Left ventricle myocardium superior (tissue), 1 donor: ENCODE data around the gene SAMD4A. TPM values are rescaled to one million over a fixed set of nuclear protein-coding genes. Genes with fewer than 3 reads are reported as not detected.
A peak's percentile ranks its signal among the peaks of the same experiment; 100 is the strongest.

Experiments
- ATAC-seq: fragments of 200-7000 bp; cut with Tn5 transposase; one replicate; pipeline ENCODE4 v1.9.1; 2020; ENCODE audit warnings: mild to moderate bottlenecking, moderate library complexity
- DNase-seq: peaks from one replicate; pipeline ENCODE4 v3.0.0-alpha.2; 2020
- intact Hi-C: fragments of 100-400 bp; cut with micrococcal nuclease; formaldehyde crosslinking; loops from one replicate; pipeline ENCODE4 v1.11.0; 2022
- total RNA-seq: library from RNA; stranded (reverse); fragmentation: NEBNext Ultra II Directional; extraction: Animal tissue kit (Norgen Biotek cat#: 25700); gene quantifications from one replicate; pipeline ENCODE4 v1.2.1, GENCODE V29; 2021
- donor health status: DM: no; HTN: yes; CAD: no; lungs with severe emphysema.

SAMD4A gene
- total RNA-seq, 1 donor from 2014 or later: 150 TPM

DNA sequence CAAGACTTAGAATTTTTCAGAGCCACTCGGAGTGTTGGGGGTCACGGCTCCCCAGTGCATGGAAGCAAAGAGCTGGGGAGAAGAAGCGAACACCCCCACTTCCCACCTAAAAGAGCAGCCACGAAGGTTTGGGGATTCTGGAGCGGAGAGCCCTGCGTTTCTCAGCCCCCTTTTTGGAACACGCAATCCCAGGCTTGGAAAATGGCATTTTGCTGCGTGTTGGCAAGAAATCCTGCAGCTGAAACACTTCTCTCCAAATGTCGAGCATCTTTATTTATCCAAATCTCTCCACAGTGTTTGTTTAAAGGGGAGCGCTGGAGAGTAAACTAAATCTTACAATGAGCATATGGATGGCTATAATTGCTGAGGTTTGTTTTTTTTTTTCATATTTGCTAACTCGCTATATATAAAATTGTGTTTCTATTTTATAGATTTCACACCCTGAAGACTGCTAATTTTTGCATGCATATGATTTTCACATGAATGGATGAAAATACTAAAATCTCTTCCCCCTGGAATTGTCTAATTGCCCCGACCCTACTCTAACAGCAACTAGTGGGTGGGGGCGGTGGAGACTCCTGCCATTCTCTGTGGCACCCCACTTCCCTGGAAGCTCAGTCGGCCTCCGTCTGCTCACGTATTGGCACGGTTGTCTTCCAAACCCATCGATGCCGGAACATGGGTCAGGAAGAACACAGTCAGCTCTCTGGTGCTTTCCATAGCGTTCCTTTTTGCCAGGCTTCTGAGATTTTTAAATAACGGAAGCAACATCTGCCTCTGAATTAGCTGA lies 215.2 kb downstream of the SAMD4A start:
- DNase-seq (no peak), ATAC-seq (no peak)
- intact Hi-C loops: no loop called here

DNA sequence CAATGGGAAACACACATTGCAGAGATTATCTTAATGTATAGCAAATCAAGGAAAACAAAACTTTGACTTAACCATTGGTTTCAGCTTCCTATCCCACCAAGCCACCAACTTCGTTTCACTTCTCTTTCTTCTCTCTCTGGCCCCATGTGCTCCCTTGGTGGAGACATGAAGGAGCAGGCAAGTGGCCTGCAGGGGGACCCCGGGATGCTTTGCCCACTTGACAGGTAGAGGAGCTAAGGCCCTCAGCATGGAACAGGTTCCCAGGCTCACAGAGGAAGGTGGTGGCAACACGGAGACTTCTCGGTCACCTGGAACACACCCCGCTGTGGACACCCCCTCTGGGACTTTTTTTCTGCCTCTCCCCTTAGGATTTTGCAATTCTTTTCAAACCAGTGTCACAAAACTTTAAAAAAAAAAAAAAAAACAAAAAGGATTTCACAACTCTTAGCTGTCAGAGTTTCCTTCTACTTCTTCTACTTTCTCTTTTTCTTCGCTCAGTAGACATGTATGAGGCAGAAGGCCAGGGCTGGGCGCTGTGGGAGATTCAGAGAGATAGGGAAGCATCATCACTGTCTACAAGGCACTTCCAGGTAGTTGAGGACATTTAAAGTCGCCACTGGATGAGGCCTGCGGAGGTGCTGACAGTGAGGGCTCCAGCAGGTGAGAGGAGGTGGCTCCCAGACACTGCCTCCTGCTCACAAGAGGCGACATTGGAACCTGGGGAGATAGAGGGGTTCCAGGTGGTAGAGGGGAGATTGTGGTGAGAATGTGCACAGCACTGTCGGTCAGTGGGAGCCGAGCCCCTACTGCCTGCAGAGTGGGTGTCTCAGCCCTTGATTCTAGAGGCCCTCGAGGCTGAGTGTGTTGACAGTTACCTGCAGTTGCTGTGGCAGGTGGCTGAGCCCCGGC lies 216.1 kb downstream of the SAMD4A start:
- intact Hi-C loops: no loop called here
- ATAC-seq: no peak
- DNase-seq: peak; percentile 49

- no peak for ATAC-seq
- DNase-seq: no peak
- intact Hi-C loops: no loop called here
These were observed 216.7 kb downstream of the SAMD4A start for GRCh38 chr14:54783660-54784015.

DNA sequence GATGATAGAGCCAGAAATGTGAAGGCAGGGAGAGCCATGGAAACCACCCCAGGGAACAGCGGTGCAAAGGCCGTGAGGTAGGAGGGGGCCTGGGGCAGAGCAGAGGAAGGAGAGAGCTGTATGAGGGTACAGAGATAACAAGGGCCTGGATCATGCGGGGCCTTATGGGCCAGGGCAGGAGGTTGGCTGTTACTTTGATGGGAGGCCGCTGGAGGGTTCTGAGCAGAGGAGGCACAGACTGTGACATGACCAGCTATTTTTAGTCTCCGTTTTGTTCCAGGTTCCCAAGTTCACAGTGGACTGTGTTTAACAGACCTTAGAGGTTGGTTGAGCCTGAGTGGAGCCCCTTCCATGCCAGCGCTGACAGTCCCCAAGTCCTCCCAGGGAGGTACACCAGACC lies 217.1 kb downstream of the SAMD4A start:
- peak; percentile 81 for ATAC-seq

GRCh38 chr14:54784657-54785056 lies 217.7 kb downstream of the SAMD4A start:
- ATAC-seq (peak; percentile 85), DNase-seq (peak; percentile 84)
- intact Hi-C loops: no loop called here

More for the DNA sequence above, 217.1 kb downstream of the SAMD4A start:
- intact Hi-C loops: no loop called here
- peak; percentile 80 for DNase-seq

GRCh38 chr14:54785136-54785777 lies 218.3 kb downstream of the SAMD4A start:
- peak; percentile 33 for ATAC-seq
- intact Hi-C loops: no loop called here

GRCh38 chr14:54785778-54786770 lies 219.1 kb downstream of the SAMD4A start:
- DNase-seq: no peak
- ATAC-seq: no peak
- intact Hi-C loops: no loop called here

More at GRCh38 chr14:54785136-54785777, 218.3 kb downstream of the SAMD4A start:
- peak; percentile 68 for DNase-seq

GRCh38 chr14:54786838-54787237 lies 219.9 kb downstream of the SAMD4A start:
- intact Hi-C loops: no loop called here
- ATAC-seq: peak; percentile 25

DNA sequence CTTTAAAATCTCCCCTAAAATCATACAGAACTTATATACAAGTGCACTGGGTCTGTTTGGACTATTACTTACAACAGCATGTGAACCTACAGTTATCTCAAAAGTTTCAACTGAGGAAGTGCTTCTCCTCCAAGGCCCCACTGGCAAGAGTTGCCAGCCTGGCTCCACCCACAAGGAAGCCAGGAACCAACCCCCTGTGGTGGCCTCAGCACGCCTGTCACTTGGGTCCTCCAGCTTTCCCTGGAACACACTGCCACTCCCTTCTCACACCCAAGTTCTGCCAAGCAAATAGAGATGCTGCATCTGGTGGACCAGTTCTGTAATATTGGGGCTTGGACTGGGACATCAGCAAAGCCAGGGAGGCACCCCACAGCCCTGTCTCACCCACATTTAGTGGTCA lies 220.3 kb downstream of the SAMD4A start:
- ATAC-seq (no peak), DNase-seq (peak; percentile 47)
- intact Hi-C loops: no loop called here

More at GRCh38 chr14:54786838-54787237, 219.9 kb downstream of the SAMD4A start:
- DNase-seq: peak; percentile 56

DNA sequence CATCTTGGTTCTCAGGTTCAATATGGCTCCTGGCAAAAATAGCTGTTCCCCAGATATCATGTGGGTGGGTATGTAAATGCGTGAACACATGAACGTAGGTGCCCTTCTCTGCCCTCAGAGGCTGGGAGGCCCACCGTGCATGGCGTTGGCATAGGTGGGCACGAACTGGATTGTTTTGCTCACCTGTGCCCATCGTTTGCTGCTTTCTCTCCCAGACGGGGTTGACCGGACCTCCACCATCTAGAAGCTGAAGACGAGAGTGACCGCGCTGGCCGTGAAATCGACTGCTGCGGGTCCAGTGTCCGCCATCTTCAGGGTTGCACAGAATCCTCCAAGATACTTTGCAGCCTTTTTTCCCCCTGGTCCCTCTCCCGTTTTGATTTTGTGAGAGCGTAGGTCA lies 221.8 kb downstream of the SAMD4A start:
- ATAC-seq (no peak), DNase-seq (no peak)
- intact Hi-C loops: no loop called here

DNA sequence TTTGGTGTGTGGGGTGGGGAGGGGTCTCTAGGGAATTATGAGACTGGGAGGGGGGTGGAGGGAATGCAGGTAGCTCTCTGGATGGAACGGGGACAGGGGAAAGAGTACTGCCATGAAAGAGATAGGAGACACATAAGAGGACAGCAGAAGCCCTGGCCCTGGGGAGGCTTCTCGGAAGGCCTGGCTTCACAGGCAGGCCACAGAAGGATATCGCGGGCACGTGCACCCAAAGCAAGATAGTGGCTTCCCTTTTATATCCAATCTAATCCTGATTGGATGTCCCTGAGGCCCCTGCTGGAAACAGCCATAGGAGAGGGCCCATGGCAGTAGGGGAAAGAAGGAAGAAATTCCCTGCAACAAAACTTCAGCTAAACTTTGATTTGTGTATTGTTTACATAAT lies 222.2 kb downstream of the SAMD4A start:
- ATAC-seq (no peak), DNase-seq (no peak)
- intact Hi-C loops: no loop called here

- DNase-seq (no peak), ATAC-seq (no peak)
- intact Hi-C loops: no loop called here
These were observed 223.0 kb downstream of the SAMD4A start for GRCh38 chr14:54789781-54790480.

DNA sequence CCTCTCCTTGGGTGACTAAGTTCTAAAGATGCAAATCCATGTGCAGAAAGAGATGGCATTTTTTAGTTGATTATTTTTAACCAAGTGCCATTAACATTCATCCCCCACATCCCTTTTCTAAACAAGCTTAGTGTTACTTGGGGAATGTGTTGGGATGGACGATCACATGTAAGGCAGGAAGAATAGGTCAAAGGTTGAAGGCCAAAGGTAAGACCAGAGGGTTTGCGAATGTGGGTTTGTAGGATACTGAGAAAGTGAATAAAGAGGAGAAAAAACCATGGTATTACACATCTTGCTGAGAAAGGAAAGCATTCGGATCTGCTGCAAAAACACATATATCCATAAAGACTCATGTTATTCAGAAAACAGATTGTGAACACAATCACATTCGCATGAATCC lies 224.1 kb downstream of the SAMD4A start:
- no peak for ATAC-seq
- intact Hi-C loops: no loop called here
- DNase-seq: no peak

- intact Hi-C loops: no loop called here
- ATAC-seq (no peak), DNase-seq (no peak)
These were observed 225.4 kb downstream of the SAMD4A start for GRCh38 chr14:54792288-54792687.

GRCh38 chr14:54794159-54794558 lies 227.2 kb downstream of the SAMD4A start:
- ATAC-seq (no peak), DNase-seq (no peak)
- intact Hi-C loops: no loop called here

- ATAC-seq: peak; percentile 33
- DNase-seq: no peak
- intact Hi-C loops: no loop called here
These were observed 227.9 kb downstream of the SAMD4A start for GRCh38 chr14:54794796-54795195.

- intact Hi-C loops: no loop called here
- no peak for ATAC-seq
- no peak for DNase-seq
These were observed 230.0 kb downstream of the SAMD4A start for GRCh38 chr14:54796961-54797360.

DNA sequence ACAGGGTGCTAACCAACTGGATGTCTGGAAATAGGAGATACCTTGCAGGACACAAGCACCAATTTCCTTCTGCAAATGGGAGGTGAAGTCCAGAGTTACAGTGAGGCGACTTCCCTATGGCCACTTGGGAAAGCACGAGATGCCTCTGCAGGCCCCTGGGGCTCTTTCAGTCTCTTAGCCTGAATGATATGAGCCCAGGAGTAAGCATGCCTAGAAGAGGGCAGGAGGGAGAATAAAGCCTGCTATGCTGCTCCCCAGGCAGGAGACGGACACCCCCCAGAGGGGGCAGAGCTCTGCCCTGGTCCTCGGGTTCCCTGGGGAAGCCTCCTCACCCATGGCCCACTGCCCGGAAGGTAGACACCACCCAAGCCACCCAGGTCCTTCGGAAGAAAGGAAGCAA lies 230.6 kb downstream of the SAMD4A start:
- DNase-seq (no peak), ATAC-seq (no peak)

More for the DNA sequence above, 230.6 kb downstream of the SAMD4A start:
- intact Hi-C loops: no loop called here
